ENCODE results near the gene CCDC197.

DNA sequence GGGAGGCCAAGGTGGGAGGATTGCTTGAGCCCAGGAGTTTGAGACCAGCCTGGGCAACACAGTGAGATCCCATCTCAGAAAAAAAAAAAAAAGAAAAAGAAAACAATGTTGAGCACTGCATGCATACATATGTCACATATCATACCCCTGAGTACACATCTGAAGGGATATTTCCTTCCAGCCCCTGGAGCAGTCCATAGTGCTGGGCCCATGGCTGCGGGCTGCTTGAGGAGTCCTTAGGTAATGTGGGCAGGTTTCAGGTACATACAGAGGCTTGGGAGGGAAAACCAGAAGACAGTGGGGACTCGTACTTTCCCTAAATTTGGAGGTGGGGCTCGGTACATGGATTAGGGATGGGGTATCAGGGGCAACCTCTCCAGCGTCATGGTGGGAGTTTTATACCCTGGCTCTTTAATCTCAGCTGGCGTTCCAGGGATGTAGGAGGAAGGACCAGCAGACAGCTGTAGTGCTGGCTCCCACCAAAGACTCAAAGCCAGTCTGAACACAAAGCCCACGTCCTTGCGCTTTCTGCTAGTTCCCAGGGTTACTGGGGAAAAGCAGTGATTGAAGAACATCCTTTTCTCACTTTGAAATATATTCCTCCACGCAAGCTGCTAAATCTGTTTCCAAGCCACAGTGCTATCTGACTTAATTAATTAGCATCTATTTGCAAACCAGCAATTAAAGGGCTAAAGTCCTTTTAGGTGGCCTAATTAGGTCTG is 34.2 kb downstream of the CCDC197 start:
- TF ChIP-seq POLR2A (IDR thresholded peaks at IDR 0.05) = no peak
- TF ChIP-seq, protein P1, sequence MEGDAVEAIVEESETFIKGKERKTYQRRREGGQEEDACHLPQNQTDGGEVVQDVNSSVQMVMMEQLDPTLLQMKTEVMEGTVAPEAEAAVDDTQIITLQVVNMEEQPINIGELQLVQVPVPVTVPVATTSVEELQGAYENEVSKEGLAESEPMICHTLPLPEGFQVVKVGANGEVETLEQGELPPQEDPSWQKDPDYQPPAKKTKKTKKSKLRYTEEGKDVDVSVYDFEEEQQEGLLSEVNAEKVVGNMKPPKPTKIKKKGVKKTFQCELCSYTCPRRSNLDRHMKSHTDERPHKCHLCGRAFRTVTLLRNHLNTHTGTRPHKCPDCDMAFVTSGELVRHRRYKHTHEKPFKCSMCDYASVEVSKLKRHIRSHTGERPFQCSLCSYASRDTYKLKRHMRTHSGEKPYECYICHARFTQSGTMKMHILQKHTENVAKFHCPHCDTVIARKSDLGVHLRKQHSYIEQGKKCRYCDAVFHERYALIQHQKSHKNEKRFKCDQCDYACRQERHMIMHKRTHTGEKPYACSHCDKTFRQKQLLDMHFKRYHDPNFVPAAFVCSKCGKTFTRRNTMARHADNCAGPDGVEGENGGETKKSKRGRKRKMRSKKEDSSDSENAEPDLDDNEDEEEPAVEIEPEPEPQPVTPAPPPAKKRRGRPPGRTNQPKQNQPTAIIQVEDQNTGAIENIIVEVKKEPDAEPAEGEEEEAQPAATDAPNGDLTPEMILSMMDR (IDR thresholded peaks at IDR 0.05) = no peak

Data from prostate gland (tissue), 2 donors.